ENCODE results near the gene KLHL26.
"Not testable (repeated sequence)": the region's sequence is repeated elsewhere in the genome, so short reads cannot be mapped to it uniquely, and the experiment has no call there.

KLHL26 gene

DNA sequence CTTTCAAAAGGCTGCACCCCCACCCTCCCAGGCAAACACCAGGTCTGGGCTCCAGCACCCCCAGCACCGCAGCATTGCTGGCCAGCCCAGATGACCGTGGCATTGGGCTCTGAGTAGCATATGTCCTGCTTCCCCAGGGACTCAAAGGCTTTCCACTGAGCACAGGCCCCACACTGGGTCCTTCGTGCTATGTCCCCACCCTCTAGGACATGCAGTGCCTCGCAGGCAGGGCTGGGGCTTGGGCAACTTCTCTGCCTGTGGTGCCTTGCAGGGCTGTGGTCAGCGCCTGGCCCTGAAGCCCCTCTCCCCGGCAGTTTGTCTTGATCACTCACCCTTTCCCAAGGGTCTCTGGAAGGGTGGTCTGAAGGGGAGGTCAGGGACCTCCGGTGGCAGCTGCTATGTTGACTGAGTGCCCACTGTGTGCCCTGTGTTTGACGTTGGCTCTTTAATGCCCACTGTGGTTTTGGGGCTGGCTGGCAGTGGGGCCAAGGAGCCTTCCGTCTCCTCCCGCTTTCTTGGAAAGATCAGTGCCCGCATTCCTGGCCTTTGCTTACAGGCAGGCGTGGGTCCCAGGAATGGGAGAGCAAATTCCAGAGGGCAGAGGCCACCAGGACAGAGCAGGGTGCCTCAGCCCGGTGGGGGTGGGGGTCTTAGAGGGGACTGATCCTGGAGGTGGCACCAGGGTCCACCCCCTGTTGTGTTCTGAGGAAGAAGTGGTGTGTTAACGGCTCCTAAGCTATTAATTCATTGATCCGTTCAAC lies 26.3 kb downstream of the KLHL26 start:
- DNase-seq (ENCODE audit: low read depth in 2 of 2, low spot score in 1 of 2), result no peak

DNA sequence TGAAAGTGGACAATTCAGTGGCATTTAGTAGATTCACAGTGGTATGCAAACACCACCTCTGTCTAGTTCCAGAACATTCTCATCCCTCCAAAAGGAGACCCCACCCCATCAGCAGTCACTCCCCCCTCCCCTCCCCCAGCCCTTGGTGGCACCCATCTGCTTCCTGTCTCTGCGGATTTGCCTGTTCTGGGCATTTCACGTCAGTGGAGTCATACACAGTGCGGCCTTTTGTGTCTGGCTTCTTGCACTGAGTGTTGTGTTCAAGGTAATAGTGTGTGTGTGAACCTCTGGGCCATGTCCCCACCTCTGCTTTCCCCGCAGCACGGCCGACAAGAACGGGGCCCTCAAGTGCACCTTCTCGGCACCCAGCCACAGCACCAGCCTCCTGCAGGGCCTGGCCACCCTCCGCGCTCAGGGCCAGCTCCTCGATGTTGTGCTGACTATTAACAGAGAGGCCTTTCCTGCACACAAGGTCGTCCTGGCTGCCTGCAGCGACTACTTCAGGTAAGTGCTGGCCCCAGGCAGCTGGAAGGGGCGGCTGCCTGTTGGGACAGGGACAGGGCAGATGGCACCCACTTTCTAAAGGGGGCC lies 27.2 kb downstream of the KLHL26 start:
- no peak for DNase-seq (ENCODE audit: low read depth in 2 of 2, low spot score in 1 of 2)

DNA sequence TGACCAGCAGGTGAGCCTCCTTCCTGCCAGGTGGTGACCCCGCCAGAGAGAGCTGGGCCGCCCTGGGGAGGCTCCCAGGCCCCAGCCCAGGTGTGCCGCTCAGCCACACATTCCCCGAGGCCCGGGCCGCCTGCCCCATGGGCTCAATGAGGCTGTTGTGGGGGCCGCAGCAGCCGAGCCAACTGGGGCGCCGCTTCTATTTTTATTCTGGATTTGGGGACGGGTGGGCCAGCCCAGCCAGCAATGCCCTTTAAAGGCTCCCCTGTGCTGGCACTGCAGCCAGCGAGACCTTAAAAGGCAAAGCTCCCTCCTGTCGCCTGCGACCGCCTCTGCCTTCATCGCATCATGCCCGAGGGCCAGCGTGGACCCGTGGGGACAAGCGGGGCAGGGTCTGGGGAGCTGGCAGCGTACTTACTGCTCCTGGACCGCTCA lies 29.0 kb downstream of the KLHL26 start:
- no peak for DNase-seq (ENCODE audit: low read depth in 2 of 2, low spot score in 1 of 2)

DNA sequence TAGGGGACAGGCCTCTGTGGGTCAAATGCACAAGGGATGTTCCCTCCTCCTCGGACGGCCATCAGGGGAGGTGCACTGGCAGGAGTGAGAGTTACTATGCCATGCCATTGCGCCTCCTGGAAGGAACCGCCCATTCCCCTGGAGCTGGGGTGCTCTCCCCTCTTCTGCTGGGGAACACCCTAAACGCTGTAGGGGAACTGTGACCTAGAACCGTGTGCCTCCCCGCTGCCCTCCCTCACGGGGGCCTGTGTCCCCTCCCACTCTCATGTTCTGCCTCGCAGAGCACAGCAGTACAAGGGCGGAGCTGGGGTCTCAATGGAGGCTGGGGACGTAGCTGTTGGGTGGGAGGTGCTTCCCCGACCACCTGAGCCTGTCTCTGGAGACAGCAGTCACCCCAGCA lies 29.5 kb downstream of the KLHL26 start:
- no peak for DNase-seq (ENCODE audit: low read depth in 2 of 2, low spot score in 1 of 2)

DNA sequence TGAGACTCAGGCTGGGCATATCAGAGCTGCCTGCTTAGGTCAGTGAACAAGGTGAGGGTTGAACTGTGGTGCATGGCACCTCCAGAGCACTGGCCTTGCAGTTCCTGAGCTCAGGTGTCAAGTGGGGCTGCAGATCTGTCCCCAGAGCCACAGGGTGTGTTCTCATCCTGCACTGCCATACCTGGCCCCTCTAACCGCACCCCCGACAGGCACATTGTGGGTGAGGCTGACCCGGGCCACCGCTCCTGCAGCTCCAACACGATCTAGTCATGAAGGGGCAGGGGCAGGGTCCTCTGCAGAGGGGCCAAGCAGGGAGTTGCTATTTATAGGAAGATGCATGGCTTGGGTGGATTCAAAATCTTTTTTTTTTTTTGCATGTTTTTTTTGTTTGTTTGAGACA lies 30.0 kb downstream of the KLHL26 start:
- DNase-seq (ENCODE audit: low read depth in 2 of 2, low spot score in 1 of 2), result no peak

DNA sequence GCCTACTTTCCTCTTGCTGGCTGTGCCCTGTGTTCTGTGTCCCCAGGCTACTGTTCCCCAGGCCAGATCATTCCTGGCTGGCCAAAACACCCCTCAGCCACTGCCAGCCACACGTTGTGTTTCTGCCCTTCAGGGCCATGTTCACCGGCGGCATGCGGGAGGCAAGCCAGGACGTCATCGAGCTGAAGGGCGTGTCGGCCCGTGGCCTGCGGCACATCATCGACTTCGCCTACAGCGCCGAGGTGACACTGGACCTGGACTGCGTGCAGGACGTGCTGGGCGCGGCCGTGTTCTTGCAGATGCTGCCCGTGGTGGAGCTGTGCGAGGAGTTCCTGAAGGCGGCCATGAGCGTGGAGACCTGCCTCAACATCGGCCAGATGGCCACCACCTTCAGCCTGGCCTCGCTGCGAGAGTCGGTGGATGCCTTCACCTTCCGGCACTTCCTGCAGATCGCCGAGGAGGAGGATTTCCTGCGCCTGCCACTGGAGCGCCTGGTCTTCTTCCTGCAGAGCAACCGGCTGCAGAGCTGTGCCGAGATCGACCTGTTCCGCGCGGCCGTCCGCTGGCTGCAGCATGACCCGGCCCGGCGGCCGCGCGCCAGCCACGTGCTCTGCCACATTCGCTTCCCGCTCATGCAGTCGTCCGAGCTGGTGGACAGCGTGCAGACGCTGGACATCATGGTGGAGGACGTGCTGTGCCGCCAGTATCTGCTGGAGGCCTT lies 30.9 kb downstream of the KLHL26 start:
- DNase-seq (ENCODE audit: low read depth in 2 of 2, low spot score in 1 of 2), result no peak

DNA sequence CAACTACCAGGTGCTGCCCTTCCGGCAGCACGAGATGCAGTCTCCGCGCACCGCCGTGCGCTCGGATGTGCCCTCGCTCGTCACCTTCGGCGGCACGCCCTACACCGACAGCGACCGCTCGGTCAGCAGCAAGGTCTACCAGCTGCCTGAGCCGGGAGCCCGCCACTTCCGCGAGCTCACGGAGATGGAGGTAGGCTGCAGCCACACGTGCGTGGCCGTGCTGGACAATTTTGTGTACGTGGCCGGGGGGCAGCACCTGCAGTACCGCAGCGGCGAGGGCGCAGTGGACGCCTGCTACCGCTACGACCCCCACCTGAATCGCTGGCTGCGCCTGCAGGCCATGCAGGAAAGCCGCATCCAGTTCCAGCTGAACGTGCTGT lies 31.4 kb downstream of the KLHL26 start:
- no peak for DNase-seq (ENCODE audit: low read depth in 2 of 2, low spot score in 1 of 2)

DNA sequence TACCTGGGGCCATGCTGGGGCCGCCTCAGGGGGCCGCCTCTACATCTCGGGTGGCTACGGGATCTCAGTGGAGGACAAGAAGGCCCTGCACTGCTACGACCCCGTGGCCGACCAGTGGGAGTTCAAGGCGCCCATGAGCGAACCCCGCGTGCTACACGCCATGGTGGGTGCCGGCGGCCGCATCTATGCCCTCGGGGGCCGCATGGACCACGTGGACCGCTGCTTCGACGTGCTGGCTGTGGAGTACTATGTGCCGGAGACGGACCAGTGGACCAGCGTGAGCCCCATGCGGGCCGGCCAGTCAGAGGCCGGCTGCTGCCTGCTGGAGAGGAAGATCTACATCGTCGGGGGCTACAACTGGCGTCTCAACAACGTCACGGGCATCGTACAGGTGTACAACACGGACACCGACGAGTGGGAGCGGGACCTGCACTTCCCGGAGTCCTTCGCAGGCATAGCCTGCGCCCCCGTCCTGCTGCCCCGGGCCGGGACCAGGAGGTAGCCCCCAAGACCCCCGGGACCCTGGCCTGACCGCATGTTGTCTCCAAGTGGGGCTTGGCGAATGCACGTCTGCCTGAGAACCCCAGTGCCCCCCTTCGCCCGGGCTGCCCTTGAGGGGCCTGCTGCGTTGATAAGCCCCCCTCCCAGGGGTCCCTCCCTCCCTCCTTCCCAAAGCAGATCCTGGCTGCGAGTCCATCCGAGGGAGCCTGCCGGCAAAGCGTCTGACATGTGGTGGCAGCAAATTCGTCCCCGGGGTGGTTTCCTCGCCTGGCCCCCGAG lies 32.1 kb downstream of the KLHL26 start:
- DNase-seq (ENCODE audit: low read depth in 2 of 2, low spot score in 1 of 2), result no peak

DNA sequence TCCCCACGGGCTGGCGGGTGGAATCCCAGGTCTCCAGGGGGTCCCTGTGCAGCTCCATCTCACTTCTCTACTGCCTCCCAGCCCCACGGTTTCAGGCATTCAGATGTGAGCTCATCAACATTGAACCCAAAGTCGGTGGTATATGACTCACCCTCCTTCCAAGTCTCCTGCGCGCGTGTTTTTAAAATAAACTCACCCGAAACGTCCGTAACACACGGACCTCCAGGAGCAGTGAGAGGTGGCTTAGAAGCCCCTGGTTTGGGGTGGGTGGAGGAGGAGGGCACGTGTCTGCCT lies 32.6 kb downstream of the KLHL26 start:
- no peak for DNase-seq (ENCODE audit: low read depth in 2 of 2, low spot score in 1 of 2)

DNA sequence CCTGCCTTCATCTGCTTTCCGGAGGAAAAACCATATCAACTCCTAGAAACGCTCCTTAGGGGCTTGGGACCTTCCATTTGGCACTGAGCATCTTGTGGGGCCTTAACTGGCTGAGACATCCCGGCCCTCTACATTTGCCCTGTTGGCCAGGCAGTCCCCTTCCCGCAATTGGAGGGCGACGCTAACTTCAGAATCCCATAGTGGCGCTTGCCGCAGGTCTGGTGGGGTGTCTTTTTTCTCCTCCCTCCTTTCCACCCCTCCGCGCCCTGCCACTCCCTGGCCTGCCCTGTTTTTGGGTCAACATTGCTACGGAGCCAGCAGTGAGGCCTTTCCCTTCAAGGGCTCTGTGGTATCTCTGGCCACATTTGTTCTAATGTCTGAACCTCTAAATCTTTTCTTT lies 33.1 kb downstream of the KLHL26 start:
- no peak for DNase-seq (ENCODE audit: low read depth in 2 of 2, low spot score in 1 of 2)

DNA sequence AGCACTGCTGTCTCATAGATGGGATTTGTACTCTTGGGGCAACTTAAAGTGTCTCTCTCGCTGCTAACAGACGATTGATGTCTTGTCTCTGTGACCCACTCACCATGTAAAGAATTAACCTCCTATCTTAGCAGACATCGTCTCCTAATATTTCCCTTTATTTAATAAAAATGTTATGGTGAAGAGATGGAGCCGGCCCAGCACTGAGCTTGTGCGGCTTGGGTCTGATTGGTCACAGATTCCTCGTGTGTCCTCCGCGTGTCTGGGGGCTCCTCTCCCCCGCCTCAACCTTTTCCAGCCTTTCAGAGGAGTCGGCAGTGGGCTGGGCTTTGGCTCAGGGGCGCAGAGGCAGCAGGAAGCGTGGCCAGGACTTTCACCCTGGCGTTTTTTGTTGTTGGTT lies 33.5 kb downstream of the KLHL26 start:
- DNase-seq (ENCODE audit: low read depth in 2 of 2, low spot score in 1 of 2), result no peak

DNA sequence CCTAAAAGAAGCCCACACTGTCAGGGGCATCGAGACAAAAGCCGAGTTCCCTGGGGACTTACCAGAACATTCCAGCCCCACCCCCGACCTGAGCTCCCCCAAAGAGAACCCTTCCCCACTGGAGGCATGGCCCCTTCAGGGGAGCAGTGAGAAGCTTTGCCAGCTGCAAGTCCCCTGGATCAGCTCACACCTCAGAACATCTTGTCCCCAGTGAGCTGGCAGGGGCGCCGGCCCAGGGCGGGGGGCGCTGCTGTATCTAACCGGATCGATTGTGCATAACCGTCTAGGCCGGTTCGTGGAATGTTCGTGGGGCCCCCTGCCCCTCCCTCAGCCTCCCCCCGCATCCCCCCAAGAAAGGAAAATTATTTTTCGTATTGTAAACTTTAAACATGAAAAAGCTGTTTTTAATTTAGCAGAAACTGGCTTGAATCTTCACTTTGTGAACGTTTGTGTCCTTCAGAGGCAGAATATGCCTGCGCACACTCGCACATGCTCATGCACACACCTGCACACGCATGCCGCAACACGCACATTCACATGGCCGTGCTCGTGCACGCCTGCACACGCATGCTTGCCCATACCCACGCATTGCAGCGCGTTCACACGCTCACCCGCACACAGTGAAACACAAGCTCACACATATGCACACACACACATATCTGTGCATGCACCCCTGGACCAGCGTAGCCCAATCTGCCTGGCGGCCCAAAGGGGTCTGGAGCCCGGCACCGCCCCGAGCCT lies 34.6 kb downstream of the KLHL26 start:
- no peak for DNase-seq (ENCODE audit: low read depth in 2 of 2, low spot score in 1 of 2)

DNA sequence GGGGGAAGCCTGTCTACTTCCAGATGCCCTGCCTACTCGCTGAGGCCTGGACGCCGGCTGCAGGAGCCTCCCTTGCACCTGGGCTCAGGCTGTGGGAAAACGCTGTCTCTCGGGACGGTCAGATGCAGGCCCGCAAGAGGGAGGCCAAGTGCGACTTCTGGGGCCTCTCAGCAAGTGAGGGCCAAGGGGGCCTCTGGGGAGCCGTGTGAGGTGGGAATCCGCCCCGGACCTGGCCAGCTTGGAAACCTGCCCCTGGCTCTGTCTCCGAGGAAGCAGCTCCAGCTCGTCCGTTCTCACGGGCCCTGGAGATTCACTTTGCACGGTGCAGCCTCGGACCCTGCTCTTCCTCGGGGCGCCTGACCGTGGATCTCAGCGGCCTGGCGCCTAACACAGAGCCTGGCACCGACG lies 35.2 kb downstream of the KLHL26 start:
- no peak for DNase-seq (ENCODE audit: low read depth in 2 of 2, low spot score in 1 of 2)

DNA sequence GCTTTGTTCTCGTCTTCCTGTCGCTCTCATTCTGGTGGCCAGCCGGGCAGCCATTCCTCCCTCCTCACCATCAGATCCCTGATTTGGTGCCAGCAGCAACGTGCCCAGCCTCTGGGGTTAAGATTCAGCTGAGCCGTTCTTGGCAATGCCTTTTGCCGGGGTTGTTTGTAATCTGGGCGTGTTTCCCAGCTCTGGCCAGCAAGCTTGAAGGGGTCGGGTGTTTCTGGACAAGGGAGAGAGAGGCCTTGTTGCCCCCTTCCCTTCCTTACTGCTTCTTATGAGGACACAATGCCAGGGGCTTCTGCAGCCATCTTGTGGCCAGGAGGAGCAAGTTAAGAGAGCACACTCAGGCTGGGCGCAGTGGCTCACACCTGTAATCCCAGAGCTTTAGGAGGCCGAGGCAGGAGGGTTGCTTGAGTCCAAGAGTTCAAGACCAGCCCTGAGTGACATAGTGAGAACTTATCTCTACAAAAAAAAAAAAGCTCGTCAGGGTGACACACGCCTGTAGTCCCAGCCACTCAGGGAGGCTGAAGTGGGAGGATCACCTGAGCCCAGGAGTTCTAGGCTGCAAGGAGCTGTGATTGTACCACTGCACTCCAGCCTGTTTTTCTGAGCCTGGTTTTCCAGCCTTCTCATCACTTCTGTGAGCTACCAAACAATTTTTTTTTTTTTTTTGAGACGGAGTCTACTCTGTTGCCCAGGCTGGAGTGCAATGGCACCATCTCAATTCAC lies 35.9 kb downstream of the KLHL26 start:
- no peak for DNase-seq (ENCODE audit: low read depth in 2 of 2, low spot score in 1 of 2)

DNA sequence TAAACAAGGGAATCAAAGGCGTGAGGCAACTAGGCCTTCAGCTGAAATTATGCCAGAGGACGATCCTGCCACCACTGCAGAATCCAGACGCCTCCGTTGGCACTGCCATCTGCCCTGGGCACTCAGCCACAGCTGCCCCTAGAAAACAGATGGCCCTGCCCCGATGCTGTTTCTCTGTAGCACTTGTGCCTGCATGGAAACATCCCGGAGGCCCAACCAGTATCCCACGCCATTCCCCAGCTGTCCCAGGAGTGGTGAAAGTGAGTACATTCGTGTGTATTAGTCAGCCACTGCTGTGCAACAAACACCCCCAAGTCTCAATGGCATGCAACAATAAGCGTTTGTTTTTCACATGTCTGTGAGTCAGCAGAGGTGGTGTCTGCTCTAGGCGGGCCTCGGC lies 37.8 kb downstream of the KLHL26 start:
- DNase-seq (ENCODE audit: low read depth in 2 of 2, low spot score in 1 of 2), result no peak

DNA sequence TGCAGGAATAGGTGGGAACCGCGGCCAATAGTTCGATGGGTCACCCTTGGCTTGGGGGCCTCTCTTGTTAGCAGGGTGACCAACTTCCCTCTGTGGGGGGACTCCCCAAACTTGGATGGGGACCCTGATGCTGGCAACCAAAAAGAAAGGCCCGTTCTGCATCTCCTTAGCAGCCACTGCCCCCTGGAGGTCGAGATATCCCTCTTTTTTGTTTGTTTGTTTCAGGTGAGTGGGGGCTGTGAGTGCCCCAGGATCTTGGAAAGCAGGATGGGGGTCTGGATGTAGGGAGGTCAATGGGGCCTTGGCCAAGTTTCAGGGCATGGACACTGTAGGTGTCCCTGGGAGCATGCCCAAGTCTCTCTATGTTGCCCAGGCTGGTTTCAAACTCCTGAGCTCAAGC lies 39.0 kb downstream of the KLHL26 start:
- DNase-seq (ENCODE audit: low read depth in 2 of 2, low spot score in 1 of 2), result no peak

DNA sequence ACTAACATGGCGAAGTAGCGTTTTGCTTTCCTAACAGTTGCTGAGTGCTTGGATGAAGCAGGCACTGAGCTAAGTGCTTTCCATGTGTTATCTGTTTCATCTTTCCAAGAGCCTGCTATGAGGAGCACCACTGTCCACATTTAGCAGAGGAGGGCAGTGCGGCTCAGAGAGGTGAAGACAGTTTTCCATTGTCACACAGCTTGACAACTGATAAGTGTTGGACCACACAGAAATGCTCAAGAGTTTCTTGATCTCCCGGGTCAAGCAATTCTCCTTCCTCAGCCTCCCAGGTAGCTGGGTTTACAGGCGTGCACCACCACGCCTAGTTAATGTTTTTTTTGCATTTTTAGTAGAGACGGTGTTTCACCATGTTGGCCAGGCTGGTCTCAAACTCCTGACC lies 39.9 kb downstream of the KLHL26 start:
- DNase-seq (ENCODE audit: low read depth in 2 of 2, low spot score in 1 of 2), result no peak

DNA sequence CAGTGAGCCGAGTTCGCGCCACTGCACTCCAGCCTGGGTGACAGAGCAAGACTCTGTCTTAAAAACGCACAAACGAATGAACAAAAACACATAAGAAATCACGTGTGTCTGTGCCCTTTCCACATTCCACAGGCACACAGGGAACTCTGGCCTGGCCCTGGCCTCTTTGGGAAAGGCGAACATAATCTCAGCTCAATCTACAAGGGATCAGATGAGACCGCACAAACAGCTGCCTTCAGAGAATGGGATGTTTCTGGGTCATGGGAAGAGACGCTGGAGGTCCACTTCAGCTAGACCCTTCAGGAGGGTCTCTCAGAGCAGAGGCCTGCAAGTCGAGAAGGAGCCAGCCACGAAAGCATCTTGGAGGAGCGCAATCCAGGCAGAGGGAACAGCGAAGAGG lies 40.3 kb downstream of the KLHL26 start:
- no peak for DNase-seq (ENCODE audit: low read depth in 2 of 2, low spot score in 1 of 2)

DNA sequence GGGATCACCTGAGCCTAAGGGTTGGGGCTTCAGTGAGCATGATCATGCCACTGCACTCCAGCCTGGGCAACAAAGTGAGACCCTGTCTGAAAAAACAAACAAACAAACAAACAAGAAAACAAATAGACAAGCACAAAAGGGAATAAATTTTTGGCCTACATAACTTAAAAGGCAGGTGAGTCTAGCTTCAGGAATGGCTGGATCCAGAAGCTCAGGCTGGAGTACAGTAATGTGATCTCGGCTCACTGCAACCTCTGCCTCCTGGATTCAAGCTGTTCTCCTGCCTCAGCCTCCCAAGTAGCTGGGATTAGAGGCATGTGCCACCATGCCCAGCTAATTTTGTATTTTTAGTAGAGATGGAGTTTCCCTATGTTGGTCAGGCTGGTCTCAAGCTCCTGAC lies 43.3 kb downstream of the KLHL26 start:
- not testable (repeated sequence) for DNase-seq (ENCODE audit: low read depth in 2 of 2, low spot score in 1 of 2)

DNA sequence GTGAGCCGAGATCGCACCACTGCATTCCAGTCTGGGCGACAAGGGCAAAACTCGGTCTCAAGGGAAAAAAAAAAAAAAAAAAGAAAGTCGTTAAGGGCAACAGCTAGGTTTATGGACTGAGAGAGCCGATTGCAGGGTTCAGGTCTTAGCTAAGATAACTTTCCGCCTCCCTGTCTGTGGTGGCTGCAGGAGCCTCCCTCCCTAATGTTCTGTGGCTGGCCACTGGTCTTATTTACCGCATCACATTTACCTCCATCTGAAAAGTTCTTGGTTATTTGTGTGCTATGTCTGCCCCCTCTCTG lies 45.9 kb downstream of the KLHL26 start:
- no peak for DNase-seq (ENCODE audit: low read depth in 2 of 2, low spot score in 1 of 2)

All from stimulated activated CD8-positive, alpha-beta memory T cell treated with anti-CD3 and anti-CD28 coated beads, Interleukin-4, amount 100 ng/mL, for 4 hours (primary cell).